OCI-LY1 (cell line): ENCODE measurements around the gene GNAZ.

Source experiments
- CTCF ChIP-seq: fragments of 200-600 bp; sonication (generic), shearing (Covaris generic); IDR thresholded peaks from 2 replicates; pipeline ENCODE4 v1.5.1; 2017; ENCODE audit warnings: mild to moderate bottlenecking, antibody characterized with exemption, low read length, moderate library complexity, mixed read lengths
- EZH2 ChIP-seq: fragments of 200-600 bp; sonication (generic), shearing (Covaris generic); IDR thresholded peaks from 2 replicates; pipeline ENCODE4 v1.8.0; 2017; ENCODE audit warnings: borderline replicate concordance, mixed run types, mild to moderate bottlenecking, antibody characterized with exemption, low read length, moderate library complexity, mixed read lengths

DNA sequence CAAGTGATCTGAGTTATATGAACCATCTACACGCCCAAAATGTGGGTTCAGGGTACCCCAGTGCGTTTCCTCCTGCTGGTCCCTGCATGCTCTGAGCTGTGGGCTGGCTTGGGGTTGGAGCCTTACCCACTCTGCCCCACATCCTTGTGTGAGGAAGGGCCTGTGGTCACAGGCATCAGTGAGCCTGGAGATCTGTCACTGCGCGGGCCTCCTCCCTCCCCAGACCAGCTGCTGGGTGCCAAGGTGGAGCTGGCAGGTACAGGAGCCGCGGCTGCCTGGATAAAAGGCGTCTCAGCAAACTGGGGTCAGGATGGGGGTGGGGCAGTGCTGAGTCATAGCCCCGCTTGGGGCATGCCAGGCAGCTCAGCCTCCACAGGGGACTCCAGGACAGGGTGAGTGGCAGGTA, 17.9 kb downstream of the GNAZ start:
- no peak for TF ChIP-seq EZH2
- no peak for TF ChIP-seq CTCF
